ENCODE data around the gene IRF7. TPM values are rescaled to one million over a fixed set of nuclear protein-coding genes. Genes with fewer than 3 reads are reported as not detected.

The IRF7 gene
- total RNA-seq, 1 donor from 2014 or later: 75.4 TPM

DNA sequence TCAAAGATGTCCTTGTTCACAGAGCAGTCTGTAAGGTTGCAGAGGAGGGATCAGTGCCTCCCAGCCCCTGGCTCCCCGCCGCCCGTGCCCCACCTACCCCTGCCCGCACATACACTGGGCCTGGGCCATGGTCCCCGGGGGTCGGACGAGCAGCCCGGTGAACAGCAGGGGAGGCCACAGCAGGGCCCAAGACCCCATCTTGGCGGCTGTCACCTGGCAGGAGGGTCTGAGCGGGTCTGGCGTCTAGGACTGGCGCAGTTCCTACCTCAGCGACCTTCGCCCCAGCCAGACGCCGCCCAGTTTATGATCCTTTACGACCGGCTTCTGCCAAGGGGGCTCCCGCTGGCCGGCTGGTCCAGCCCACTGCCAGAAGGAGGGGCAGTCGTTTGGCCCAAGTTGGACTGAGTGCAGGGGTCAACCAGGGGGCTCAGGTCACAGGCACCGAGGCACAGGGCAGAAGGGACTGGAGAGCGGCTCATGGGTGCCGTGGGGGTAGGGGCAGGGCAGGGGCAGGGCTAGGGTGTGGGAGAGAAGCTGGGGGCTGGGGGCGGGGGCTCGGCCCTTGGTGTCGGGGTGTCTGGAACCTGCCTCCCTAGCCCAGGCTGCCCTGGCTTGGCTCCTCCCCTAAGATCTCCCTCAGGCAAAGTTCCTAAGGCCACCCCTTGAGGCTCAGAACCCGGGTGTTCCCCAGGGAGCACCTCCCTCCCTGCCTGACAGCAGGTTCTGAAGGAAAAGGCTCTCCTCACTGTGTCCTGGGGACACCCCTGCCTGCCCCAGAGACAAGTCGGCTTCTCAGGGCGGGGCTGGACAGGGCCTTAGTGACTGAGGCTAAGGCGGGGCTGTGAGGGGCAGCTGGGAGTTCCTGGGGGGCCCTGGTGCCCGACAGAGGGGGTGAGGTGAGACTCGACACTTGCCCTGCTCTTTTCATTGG lies 9.2 kb upstream of the IRF7 start, which contains the start of gene CDHR5:
Gene CDHR5, minus strand, starts transcription at position 251 of the 931 bp plus-strand sequence. Its CDS starts 53 bp downstream, at position 198.
- Histone ChIP-seq H3K9me3 (ENCODE audit: insufficient read depth, low read depth, low read length) (no peaks in the 10 kb centered on the region), H3K27me3 (ENCODE audit: insufficient read depth, low read length) (peaks cover 2% of the 10 kb centered on the region), H3K79me2 (ENCODE audit: insufficient read depth, low read length) (no peaks in the 10 kb centered on the region), H3K4me1 (ENCODE audit: insufficient read depth, low read length) (peaks cover 15% of the 10 kb centered on the region), H3K36me3 (ENCODE audit: insufficient read depth, low read length) (no peaks in the 10 kb centered on the region), H3K4me3 (ENCODE audit: insufficient read depth, low read depth, low read length) (no peak within 1 kb of the TSS), H3K9ac (ENCODE audit: low read length) (no peak within 1 kb of the TSS), H4K20me1 (ENCODE audit: insufficient read depth, low read length) (peaks cover 5% of the 10 kb centered on the region), H3K27ac (ENCODE audit: low read depth, low read length) (no peak within 1 kb of the TSS), H3K4me2 (ENCODE audit: low read length) (no peak within 1 kb of the TSS), H2AFZ (ENCODE audit: low read depth, low read length) (no peak within 1 kb of the TSS)
- TF ChIP-seq, protein P1, sequence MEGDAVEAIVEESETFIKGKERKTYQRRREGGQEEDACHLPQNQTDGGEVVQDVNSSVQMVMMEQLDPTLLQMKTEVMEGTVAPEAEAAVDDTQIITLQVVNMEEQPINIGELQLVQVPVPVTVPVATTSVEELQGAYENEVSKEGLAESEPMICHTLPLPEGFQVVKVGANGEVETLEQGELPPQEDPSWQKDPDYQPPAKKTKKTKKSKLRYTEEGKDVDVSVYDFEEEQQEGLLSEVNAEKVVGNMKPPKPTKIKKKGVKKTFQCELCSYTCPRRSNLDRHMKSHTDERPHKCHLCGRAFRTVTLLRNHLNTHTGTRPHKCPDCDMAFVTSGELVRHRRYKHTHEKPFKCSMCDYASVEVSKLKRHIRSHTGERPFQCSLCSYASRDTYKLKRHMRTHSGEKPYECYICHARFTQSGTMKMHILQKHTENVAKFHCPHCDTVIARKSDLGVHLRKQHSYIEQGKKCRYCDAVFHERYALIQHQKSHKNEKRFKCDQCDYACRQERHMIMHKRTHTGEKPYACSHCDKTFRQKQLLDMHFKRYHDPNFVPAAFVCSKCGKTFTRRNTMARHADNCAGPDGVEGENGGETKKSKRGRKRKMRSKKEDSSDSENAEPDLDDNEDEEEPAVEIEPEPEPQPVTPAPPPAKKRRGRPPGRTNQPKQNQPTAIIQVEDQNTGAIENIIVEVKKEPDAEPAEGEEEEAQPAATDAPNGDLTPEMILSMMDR (IDR thresholded peaks at IDR 0.05; ENCODE audit: insufficient read depth, low read depth, low read length): no peak
- no peak for TF ChIP-seq EZH2 (IDR thresholded peaks at IDR 0.05; ENCODE audit: insufficient read depth, low read length)
- peaks cover 9% of the 10 kb centered on the region for H3K36me3 Mint-ChIP-seq (ENCODE audit: low read depth, unreplicated experiment)
- no peak within 1 kb of the TSS for H3K27ac Mint-ChIP-seq (ENCODE audit: unreplicated experiment)
- no peak within 1 kb of the TSS for H3K4me3 Mint-ChIP-seq (ENCODE audit: unreplicated experiment)
- H3K27me3 Mint-ChIP-seq (ENCODE audit: low read depth, unreplicated experiment): no peaks in the 10 kb centered on the region
- peaks cover 4% of the 10 kb centered on the region for H3K9me3 Mint-ChIP-seq (ENCODE audit: unreplicated experiment)
- peaks cover 22% of the 10 kb centered on the region for H3K4me1 Mint-ChIP-seq (ENCODE audit: low read depth, unreplicated experiment)
- FAIRE-seq (no peak), DNase-seq (ENCODE audit: low read depth) (no peak)

- FAIRE-seq: no peak
- H3K9me3 Mint-ChIP-seq (ENCODE audit: unreplicated experiment): peaks cover 4% of the 10 kb centered on the region
These were observed 8.4 kb upstream of the IRF7 start for GRCh38 chr11:623999-624704.

More at GRCh38 chr11:623999-624704, 8.4 kb upstream of the IRF7 start:
- Histone ChIP-seq H3K9ac (ENCODE audit: low read length) (no peak overlapping the region), H3K79me2 (ENCODE audit: insufficient read depth, low read length) (no peaks in the 10 kb centered on the region), H2AFZ (ENCODE audit: low read depth, low read length) (no peak overlapping the region), H3K27me3 (ENCODE audit: insufficient read depth, low read length) (peaks cover 2% of the 10 kb centered on the region), H3K4me1 (ENCODE audit: insufficient read depth, low read length) (peaks cover 9% of the 10 kb centered on the region), H3K27ac (ENCODE audit: low read depth, low read length) (no peak overlapping the region), H3K36me3 (ENCODE audit: insufficient read depth, low read length) (no peaks in the 10 kb centered on the region), H4K20me1 (ENCODE audit: insufficient read depth, low read length) (peaks cover under 1% of the 10 kb centered on the region), H3K4me2 (ENCODE audit: low read length) (no peak overlapping the region), H3K9me3 (ENCODE audit: insufficient read depth, low read depth, low read length) (no peaks in the 10 kb centered on the region), H3K4me3 (ENCODE audit: insufficient read depth, low read depth, low read length) (no peak overlapping the region)
- Mint-ChIP-seq H3K27me3 (ENCODE audit: low read depth, unreplicated experiment) (no peaks in the 10 kb centered on the region), H3K4me3 (ENCODE audit: unreplicated experiment) (no peak overlapping the region), H3K36me3 (ENCODE audit: low read depth, unreplicated experiment) (peaks cover 12% of the 10 kb centered on the region), H3K4me1 (ENCODE audit: low read depth, unreplicated experiment) (peaks cover 16% of the 10 kb centered on the region), H3K27ac (ENCODE audit: unreplicated experiment) (no peak overlapping the region)
- DNase-seq (ENCODE audit: low read depth): no peak
- no peak for TF ChIP-seq EZH2 (IDR thresholded peaks at IDR 0.05; ENCODE audit: insufficient read depth, low read length)
- TF ChIP-seq, protein P1 (IDR thresholded peaks at IDR 0.05; ENCODE audit: insufficient read depth, low read depth, low read length): no peak

Data from astrocyte (in vitro differentiated cells and primary cell).